HepG2 (cell line): ENCODE measurements around the gene TPI1. TPM values are rescaled to one million over a fixed set of nuclear protein-coding genes. Genes with fewer than 3 reads are reported as not detected.

ENCODE experiments used
- HNRNPUL1 ChIP-seq: fragments of 200-400 bp; formaldehyde crosslinking; IDR thresholded peaks from 2 replicates; pipeline ENCODE4 v1.6.1; 2017; ENCODE audit warnings: low read depth, mild to moderate bottlenecking, low read length, moderate library complexity
- MED1 ChIP-seq: sonication (generic); formaldehyde crosslinking; IDR thresholded peaks from 2 replicates; pipeline ENCODE4 v1.4.0; 2020; ENCODE audit warnings: missing genetic modification reagents
- MXD4 ChIP-seq: IDR thresholded peaks from 2 replicates; pipeline ENCODE4 v1.6.1; 2016; ENCODE audit warnings: mild to moderate bottlenecking, missing biosample characterization, missing genetic modification reagents
- NFKBIZ ChIP-seq: IDR thresholded peaks from 2 replicates; pipeline ENCODE4 v1.6.1; 2018; ENCODE audit warnings: missing genetic modification reagents, missing compliant biosample characterization
- PAX8 ChIP-seq: sonication (generic); formaldehyde crosslinking; IDR thresholded peaks from 2 replicates; pipeline ENCODE4 v1.8.0; 2022; ENCODE audit warnings: mild to moderate bottlenecking, missing genetic modification reagents, borderline replicate concordance
- RORA ChIP-seq: sonication (generic); formaldehyde crosslinking; IDR thresholded peaks from 2 replicates; pipeline ENCODE4 v1.5.0; 2020; ENCODE audit warnings: mild to moderate bottlenecking, missing genetic modification reagents, moderate library complexity
- ZBTB21 ChIP-seq: sonication (generic); formaldehyde crosslinking; IDR thresholded peaks from 2 replicates; pipeline ENCODE4 v1.4.0; 2020; ENCODE audit warnings: missing genetic modification reagents
- ZBTB8A ChIP-seq: sonication (generic); formaldehyde crosslinking; IDR thresholded peaks from 2 replicates; pipeline ENCODE4 v1.4.0; 2020; ENCODE audit warnings: mild to moderate bottlenecking, low read depth, missing genetic modification reagents, borderline replicate concordance
- ZHX2 ChIP-seq, 2 experiments: sonication (generic) in 1 of 2; formaldehyde crosslinking in 1 of 2; IDR thresholded peaks; 2 replicates each; pipeline versions ENCODE4 v1.6.1 to v1.9.0; 2014 to 2022; ENCODE audit warnings: antibody characterized with exemption in 1 of 2, borderline replicate concordance in 1 of 2, inconsistent platforms in 1 of 2, low read depth in 1 of 2, missing genetic modification reagents in 1 of 2
- ZNF430 ChIP-seq: sonication (generic); formaldehyde crosslinking; IDR thresholded peaks from 2 replicates; pipeline ENCODE4 v1.9.0; 2021; ENCODE audit warnings: mild to moderate bottlenecking, missing genetic modification reagents
- ZNF512 ChIP-seq: sonication (generic); formaldehyde crosslinking; IDR thresholded peaks from 2 replicates; pipeline ENCODE4 v1.4.0; 2020; ENCODE audit warnings: mild to moderate bottlenecking, missing genetic modification reagents
- ZNF652 ChIP-seq: IDR thresholded peaks from 2 replicates; pipeline ENCODE4 v1.6.1; 2016; ENCODE audit warnings: low read depth, borderline replicate concordance
- ZNF839 ChIP-seq: sonication (generic); formaldehyde crosslinking; IDR thresholded peaks from 2 replicates; pipeline ENCODE4 v1.4.0; 2020; ENCODE audit warnings: missing genetic modification reagents, mild to moderate bottlenecking, borderline replicate concordance
- polyA plus RNA-seq, 8 experiments: library from polyadenylated mRNA; depleted of rRNA in 3 of 8; stranded (reverse) in 7 of 8; unstranded in 1 of 8; fragments of >200 nt; fragmentation: Illumina TruSeq in 4 of 8; extraction: Trizol in 4 of 8; gene quantifications; 2 replicates each; pipeline versions ENCODE4 v1.2.1 to v1.2.3, GENCODE V29; 2011 to 2016; ENCODE audit warnings: low read depth in 4 of 8, missing spikeins in 1 of 8, mixed read lengths in 1 of 8; ENCODE audit not compliant: insufficient read depth in 1 of 8
- total RNA-seq, 5 experiments: library from RNA; depleted of rRNA; stranded (reverse); fragments of >200 nt; fragmentation: Illumina TruSeq; extraction: Trizol; gene quantifications; 2 replicates each; pipeline ENCODE4 v1.2.3, GENCODE V29; 2016; ENCODE audit warnings: low read depth in 1 of 5
- TF ChIP-seq, protein P1 (sequence below): sonication (generic); formaldehyde crosslinking; IDR thresholded peaks from 2 replicates; pipeline ENCODE4 v1.9.0; 2022; ENCODE audit warnings: low read depth, missing genetic modification reagents
- TF ChIP-seq, protein P2 (sequence below): sonication (generic); formaldehyde crosslinking; IDR thresholded peaks from 2 replicates; pipeline ENCODE4 v1.4.0; 2020; ENCODE audit warnings: missing genetic modification reagents, borderline replicate concordance

TPI1 gene
- total and polyA plus RNA-seq, 2 of the 13 experiments (the other 11 are each of a cell fraction or from before 2014, with no cell fraction given): 945 to 2,535 TPM

GRCh38 chr12:6851153-6851920, 16.0 kb upstream of the TPI1 start, which contains the start of gene CDCA3 (continued):
- TF ChIP-seq ZBTB8A: no peak
- no peak for TF ChIP-seq ZBTB21 (CRISPR knock-in tag)
- TF ChIP-seq RORA (CRISPR knock-in tag): no peak
- peak; percentile 15; the same call in 1 of the 2 replicates for TF ChIP-seq ZNF430 (CRISPR knock-in tag)
- TF ChIP-seq ZNF512 (CRISPR knock-in tag): no peak
- no peak for TF ChIP-seq PAX8 (CRISPR knock-in tag)
- no peak for TF ChIP-seq ZHX2 (IDR thresholded peaks at IDR 0.05; ENCODE audit: low read depth)
- no peak for TF ChIP-seq ZHX2 (CRISPR knock-in tag; IDR thresholded peaks at IDR 0.05; ENCODE audit: borderline replicate concordance)
- no peak for TF ChIP-seq ZNF839 (CRISPR knock-in tag)
- TF ChIP-seq, protein P1, sequence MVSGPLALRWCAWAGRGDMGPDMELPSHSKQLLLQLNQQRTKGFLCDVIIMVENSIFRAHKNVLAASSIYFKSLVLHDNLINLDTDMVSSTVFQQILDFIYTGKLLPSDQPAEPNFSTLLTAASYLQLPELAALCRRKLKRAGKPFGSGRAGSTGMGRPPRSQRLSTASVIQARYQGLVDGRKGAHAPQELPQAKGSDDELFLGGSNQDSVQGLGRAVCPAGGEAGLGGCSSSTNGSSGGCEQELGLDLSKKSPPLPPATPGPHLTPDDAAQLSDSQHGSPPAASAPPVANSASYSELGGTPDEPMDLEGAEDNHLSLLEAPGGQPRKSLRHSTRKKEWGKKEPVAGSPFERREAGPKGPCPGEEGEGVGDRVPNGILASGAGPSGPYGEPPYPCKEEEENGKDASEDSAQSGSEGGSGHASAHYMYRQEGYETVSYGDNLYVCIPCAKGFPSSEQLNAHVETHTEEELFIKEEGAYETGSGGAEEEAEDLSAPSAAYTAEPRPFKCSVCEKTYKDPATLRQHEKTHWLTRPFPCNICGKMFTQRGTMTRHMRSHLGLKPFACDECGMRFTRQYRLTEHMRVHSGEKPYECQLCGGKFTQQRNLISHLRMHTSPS (CRISPR knock-in tag): no peak; the same call in 1 of the 2 replicates
- TF ChIP-seq, protein P2, sequence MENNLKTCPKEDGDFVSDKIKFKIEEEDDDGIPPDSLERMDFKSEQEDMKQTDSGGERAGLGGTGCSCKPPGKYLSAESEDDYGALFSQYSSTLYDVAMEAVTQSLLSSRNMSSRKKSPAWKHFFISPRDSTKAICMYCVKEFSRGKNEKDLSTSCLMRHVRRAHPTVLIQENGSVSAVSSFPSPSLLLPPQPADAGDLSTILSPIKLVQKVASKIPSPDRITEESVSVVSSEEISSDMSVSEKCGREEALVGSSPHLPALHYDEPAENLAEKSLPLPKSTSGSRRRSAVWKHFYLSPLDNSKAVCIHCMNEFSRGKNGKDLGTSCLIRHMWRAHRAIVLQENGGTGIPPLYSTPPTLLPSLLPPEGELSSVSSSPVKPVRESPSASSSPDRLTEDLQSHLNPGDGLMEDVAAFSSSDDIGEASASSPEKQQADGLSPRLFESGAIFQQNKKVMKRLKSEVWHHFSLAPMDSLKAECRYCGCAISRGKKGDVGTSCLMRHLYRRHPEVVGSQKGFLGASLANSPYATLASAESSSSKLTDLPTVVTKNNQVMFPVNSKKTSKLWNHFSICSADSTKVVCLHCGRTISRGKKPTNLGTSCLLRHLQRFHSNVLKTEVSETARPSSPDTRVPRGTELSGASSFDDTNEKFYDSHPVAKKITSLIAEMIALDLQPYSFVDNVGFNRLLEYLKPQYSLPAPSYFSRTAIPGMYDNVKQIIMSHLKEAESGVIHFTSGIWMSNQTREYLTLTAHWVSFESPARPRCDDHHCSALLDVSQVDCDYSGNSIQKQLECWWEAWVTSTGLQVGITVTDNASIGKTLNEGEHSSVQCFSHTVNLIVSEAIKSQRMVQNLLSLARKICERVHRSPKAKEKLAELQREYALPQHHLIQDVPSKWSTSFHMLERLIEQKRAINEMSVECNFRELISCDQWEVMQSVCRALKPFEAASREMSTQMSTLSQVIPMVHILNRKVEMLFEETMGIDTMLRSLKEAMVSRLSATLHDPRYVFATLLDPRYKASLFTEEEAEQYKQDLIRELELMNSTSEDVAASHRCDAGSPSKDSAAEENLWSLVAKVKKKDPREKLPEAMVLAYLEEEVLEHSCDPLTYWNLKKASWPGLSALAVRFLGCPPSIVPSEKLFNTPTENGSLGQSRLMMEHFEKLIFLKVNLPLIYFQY: no peak
- TF ChIP-seq MXD4: peak; percentile 32; the same call in 1 of the 2 replicates
- no peak for TF ChIP-seq MED1 (CRISPR knock-in tag)
- TF ChIP-seq ZNF652 (CRISPR knock-in tag): no peak
- TF ChIP-seq HNRNPUL1: no peak
- no peak for TF ChIP-seq NFKBIZ
